K562 (cell line): ENCODE data around the gene SLC29A2. TPM values are rescaled to one million over a fixed set of nuclear protein-coding genes. Genes with fewer than 3 reads are reported as not detected.

Experiments used
- ATAC-seq: fragments of 200-7000 bp; cut with Tn5 transposase; 3 replicates; pipeline ENCODE4 v1.9.1; 2020; ENCODE audit warnings: moderate library complexity
- BruUV-seq: library from RNA; stranded (reverse); fragments of 400-500 nt; replicated peaks from 2 replicates; lab custom pipeline; 2021; lab: Mats Ljungman, UMichigan
- CTCF ChIA-PET: fragments of 300-600 bp; formaldehyde crosslinking; extraction: SDS; loops from one replicate; lab custom pipeline; 2021; ENCODE audit warnings: low intra/inter-chr PET ratio; lab: Yijun Ruan, JAX
- POLR2A ChIA-PET: fragments of 300-600, 350-650 bp; sonication (Branson Sonifier 250); formaldehyde crosslinking; extraction: SDS; loops from one replicate; lab custom pipeline; 2021; ENCODE audit warnings: antibody characterized with exemption, inconsistent platforms; lab: Yijun Ruan, JAX
- DNase-seq, 4 experiments: peaks; one replicate each; pipeline versions ENCODE4 v3.0.0 to v3.0.0-alpha.2; 2011 to 2018; ENCODE audit warnings: low spot score in 3 of 4, mixed read lengths in 3 of 4; ENCODE audit errors: extremely low read depth in 1 of 4
- FAIRE-seq: peaks from 2 replicates; lab custom pipeline; 2011; peaks lifted over from hg19 to GRCh38; lab: Jason Lieb, UNC
- H2AFZ ChIP-seq: 2 replicates; pipeline ENCODE4 v1.6.0; 2011; ENCODE audit warnings: low read depth, low read length, control low read depth, inconsistent platforms
- H3K27ac ChIP-seq: fragments of 200-600 bp; 3 replicates; pipeline ENCODE4 v1.8.0; 2011; ENCODE audit warnings: low read depth, mild to moderate bottlenecking, control low read depth, inconsistent platforms, low read length, moderate library complexity, mixed read lengths; ENCODE audit errors: extremely low read depth
- H3K27me3 ChIP-seq, 2 experiments: fragments of 300-600 bp in 1 of 2; 2 replicates in 1 of 2; 3 replicates in 1 of 2; pipeline versions ENCODE4 v1.6.0 to v1.8.0; 2011; ENCODE audit warnings: inconsistent platforms in 2 of 2, low read length in 2 of 2, mild to moderate bottlenecking in 1 of 2, mixed read lengths in 1 of 2, moderate library complexity in 1 of 2; ENCODE audit not compliant: control insufficient read depth in 2 of 2, insufficient read depth in 2 of 2
- H3K36me3 ChIP-seq: fragments of 300-600 bp; 3 replicates; pipeline ENCODE4 v1.8.0; 2011; ENCODE audit warnings: mild to moderate bottlenecking, low read length, inconsistent platforms; ENCODE audit not compliant: control insufficient read depth, insufficient read depth
- H3K4me1 ChIP-seq, 2 experiments: fragments of 200-600 bp in 1 of 2; replicated peaks in 1 of 2; 2 replicates in 1 of 2; 3 replicates in 1 of 2; pipeline versions ENCODE4 v1.5.1 to v1.8.0; 2011; ENCODE audit warnings: inconsistent platforms in 2 of 2, low read length in 2 of 2, mild to moderate bottlenecking in 1 of 2, mixed read lengths in 1 of 2, moderate library complexity in 1 of 2; ENCODE audit not compliant: control insufficient read depth in 2 of 2, insufficient read depth in 2 of 2
- H3K4me2 ChIP-seq: 2 replicates; pipeline ENCODE4 v1.6.1; 2011; ENCODE audit warnings: low read length, control low read depth, inconsistent platforms, mixed read lengths; ENCODE audit not compliant: insufficient read depth
- H3K4me3 ChIP-seq: fragments of 200-600 bp; sonication (generic), shearing (Covaris generic); 2 replicates; pipeline ENCODE4 v1.5.1; 2016; ENCODE audit warnings: control low read depth, inconsistent platforms
- H3K79me2 ChIP-seq: fragments of 200-600 bp; 3 replicates; pipeline ENCODE4 v1.8.0; 2011; ENCODE audit warnings: low read length, inconsistent platforms; ENCODE audit not compliant: control insufficient read depth, insufficient read depth
- H3K9ac ChIP-seq, 2 experiments: 2 replicates each; pipeline versions ENCODE4 v1.6.0 to v1.6.1; 2011; ENCODE audit warnings: low read depth in 2 of 2, low read length in 2 of 2, control low read depth in 1 of 2, inconsistent platforms in 1 of 2, mild to moderate bottlenecking in 1 of 2, mixed read lengths in 1 of 2; ENCODE audit not compliant: insufficient read depth in 1 of 2
- H3K9me1 ChIP-seq: one replicate; pipeline ENCODE4 v1.6.0; 2011; ENCODE audit warnings: inconsistent platforms, mild to moderate bottlenecking, low read length, moderate library complexity; ENCODE audit not compliant: control insufficient read depth, insufficient read depth
- H3K9me3 ChIP-seq: replicated peaks from 2 replicates; pipeline ENCODE4 v1.5.1; 2011; ENCODE audit warnings: low read depth, low read length, inconsistent platforms; ENCODE audit not compliant: control insufficient read depth, insufficient read depth
- H4K20me1 ChIP-seq: replicated peaks from 2 replicates; pipeline ENCODE4 v1.6.1; 2011; ENCODE audit warnings: low read length, inconsistent platforms, mixed read lengths; ENCODE audit not compliant: control insufficient read depth, insufficient read depth
- BCOR ChIP-seq: fragments of 450-650 bp; IDR thresholded peaks from 2 replicates; pipeline ENCODE4 v1.6.1; 2016
- ESRRB ChIP-seq: fragments of 250-450 bp; sonication (Bioruptor Pico); IDR thresholded peaks from 2 replicates; pipeline ENCODE4 v1.5.0; 2020; ENCODE audit warnings: mild to moderate bottlenecking, moderate library complexity, borderline replicate concordance
- HDAC8 ChIP-seq: fragments of 450-650 bp; IDR thresholded peaks from 2 replicates; pipeline ENCODE4 v1.6.1; 2016; ENCODE audit warnings: mild to moderate bottlenecking, missing genetic modification characterization, moderate library complexity, missing compliant biosample characterization
- MCM5 ChIP-seq: fragments of 450-650 bp; IDR thresholded peaks from 2 replicates; pipeline ENCODE4 v1.6.1; 2016; ENCODE audit warnings: low read depth
- NELFE ChIP-seq: IDR thresholded peaks from 2 replicates; pipeline ENCODE4 v1.6.1; 2011; ENCODE audit warnings: mild to moderate bottlenecking; ENCODE audit not compliant: insufficient read depth, insufficient read length
- SETDB1 ChIP-seq: IDR thresholded peaks from one replicate; pipeline ENCODE4 v1.6.1; 2012; ENCODE audit warnings: low read length, control low read depth, inconsistent platforms
- SMARCE1 ChIP-seq: fragments of 450-650 bp; IDR thresholded peaks from 2 replicates; pipeline ENCODE4 v1.7.1; 2016; ENCODE audit warnings: mild to moderate bottlenecking
- TCFL5 ChIP-seq: fragments of 250-450 bp; sonication (Bioruptor Pico); conservative IDR thresholded peaks from 2 replicates; pipeline ENCODE4 v1.6.1; 2021; ENCODE audit warnings: mild to moderate bottlenecking, moderate library complexity, matching md5 sums
- TFE3 ChIP-seq: fragments of 450-650 bp; formaldehyde crosslinking; IDR thresholded peaks from 2 replicates; pipeline ENCODE4 v1.4.0; 2020; ENCODE audit warnings: mild to moderate bottlenecking, mixed read lengths
- TSC22D4 ChIP-seq: fragments of 450-650 bp; IDR thresholded peaks from 2 replicates; pipeline ENCODE4 v1.6.1; 2016; ENCODE audit warnings: missing genetic modification characterization, missing biosample characterization, control low read depth
- ZC3H11A ChIP-seq: IDR thresholded peaks from 2 replicates; pipeline ENCODE4 v1.6.1; 2012; ENCODE audit warnings: low read depth, low read length, improper control_type of control experiment
- ZNF695 ChIP-seq: fragments of 450-650 bp; formaldehyde crosslinking; IDR thresholded peaks from 2 replicates; pipeline ENCODE4 v1.4.0; 2020; ENCODE audit warnings: mild to moderate bottlenecking, moderate library complexity
- WGBS: fragments of 100-300 bp; shearing (Covaris generic); methylation state at CpG from one replicate; pipeline ENCODE4 v1.1.6; 2016; ENCODE audit warnings: low coverage, mixed read lengths; ENCODE audit not compliant: insufficient coverage; ENCODE audit errors: missing lambda C conversion rate; 5-methylcytosine and 5-hydroxymethylcytosine counted together
- in situ Hi-C: fragments of 300-500 bp; cut with MboI; formaldehyde crosslinking; loops from 4 replicates; pipeline ENCODE4 v1.15.0; 2018; ENCODE audit warnings: inconsistent platforms, mixed read lengths
- intact Hi-C: fragments of 100-400 bp; cut with micrococcal nuclease; formaldehyde crosslinking; loops from 2 replicates; pipeline ENCODE4 v1.14.2; 2022
- polyA plus RNA-seq, 8 experiments: library from polyadenylated mRNA; depleted of rRNA in 4 of 8; stranded (reverse) in 5 of 8; unstranded in 3 of 8; fragments of >200 nt; fragmentation: Nextera tagmentation in 2 of 8; fragmentation: Illumina TruSeq in 1 of 8; extraction: Ambion mirVana in 2 of 8; extraction: Trizol in 1 of 8; gene quantifications; 2 replicates each; pipeline versions ENCODE4 v1.2.1 to v1.2.3, GENCODE V29; 2011 to 2014; ENCODE audit warnings: inconsistent platforms in 1 of 8, missing spikeins in 1 of 8
- total RNA-seq, 7 experiments: library from RNA; depleted of rRNA in 6 of 7; stranded (reverse); fragments of >200 nt in 6 of 7; fragmentation: Illumina TruSeq in 2 of 7; extraction: Trizol in 2 of 7; gene quantifications; 2 replicates each; pipeline versions ENCODE4 v1.2.1 to v1.2.3, GENCODE V29; 2011 to 2021; ENCODE audit warnings: low replicate concordance in 1 of 7
- TF ChIP-seq, protein P1 (sequence below): fragments of 250-450 bp; sonication (Bioruptor Pico); IDR thresholded peaks from 2 replicates; pipeline ENCODE4 v1.4.0; 2020
- TF ChIP-seq, protein P2 (sequence below): fragments of 250-450 bp; sonication (Bioruptor Pico); IDR thresholded peaks from 2 replicates; pipeline ENCODE4 v1.5.1; 2021; ENCODE audit warnings: mild to moderate bottlenecking

SLC29A2 gene
- total and polyA plus RNA-seq, 9 of the 15 experiments (the other 6 are each of a cell fraction or from before 2014, with no cell fraction given) = 2.4 to 48.6 (median 14.2) TPM

DNA sequence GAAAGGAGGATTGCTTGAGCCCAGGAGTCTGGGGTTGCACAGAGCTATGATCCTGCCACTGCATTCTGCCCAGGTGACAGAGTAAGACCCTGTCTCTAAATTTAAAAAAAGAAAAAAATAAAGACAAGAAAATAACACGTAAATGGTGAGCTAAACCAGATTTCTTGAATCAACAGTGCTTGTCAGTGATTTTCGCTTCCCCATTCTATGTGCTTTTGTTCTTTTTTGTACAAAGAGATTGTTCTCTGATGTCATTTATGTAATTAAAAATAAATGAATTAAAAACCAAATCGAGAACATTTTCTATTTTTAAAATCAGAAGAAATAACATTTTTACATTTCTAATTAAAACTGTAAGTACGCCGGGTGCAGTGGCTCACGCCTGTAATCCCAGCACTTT, 19.8 kb upstream of the SLC29A2 start:
- in situ Hi-C loops = no loop called here
- Histone ChIP-seq H2AFZ (no peak overlapping the region), H3K9me3 (no peaks in the 10 kb centered on the region)
- no peak for TF ChIP-seq TSC22D4 (tag)
- no peak for TF ChIP-seq NELFE
- TF ChIP-seq, protein P1, sequence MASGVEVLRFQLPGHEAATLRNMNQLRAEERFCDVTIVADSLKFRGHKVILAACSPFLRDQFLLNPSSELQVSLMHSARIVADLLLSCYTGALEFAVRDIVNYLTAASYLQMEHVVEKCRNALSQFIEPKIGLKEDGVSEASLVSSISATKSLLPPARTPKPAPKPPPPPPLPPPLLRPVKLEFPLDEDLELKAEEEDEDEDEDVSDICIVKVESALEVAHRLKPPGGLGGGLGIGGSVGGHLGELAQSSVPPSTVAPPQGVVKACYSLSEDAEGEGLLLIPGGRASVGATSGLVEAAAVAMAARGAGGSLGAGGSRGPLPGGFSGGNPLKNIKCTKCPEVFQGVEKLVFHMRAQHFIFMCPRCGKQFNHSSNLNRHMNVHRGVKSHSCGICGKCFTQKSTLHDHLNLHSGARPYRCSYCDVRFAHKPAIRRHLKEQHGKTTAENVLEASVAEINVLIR (CRISPR knock-in tag) = no peak
- TF ChIP-seq TCFL5 (CRISPR knock-in tag) = no peak
- TF ChIP-seq SMARCE1 = no peak
- TF ChIP-seq MCM5 = no peak
- TF ChIP-seq SETDB1 = no peak
- no peak for TF ChIP-seq ZNF695 (CRISPR knock-in tag)
- TF ChIP-seq ESRRB (CRISPR knock-in tag) = no peak
- TF ChIP-seq BCOR = no peak
- TF ChIP-seq, protein P2, sequence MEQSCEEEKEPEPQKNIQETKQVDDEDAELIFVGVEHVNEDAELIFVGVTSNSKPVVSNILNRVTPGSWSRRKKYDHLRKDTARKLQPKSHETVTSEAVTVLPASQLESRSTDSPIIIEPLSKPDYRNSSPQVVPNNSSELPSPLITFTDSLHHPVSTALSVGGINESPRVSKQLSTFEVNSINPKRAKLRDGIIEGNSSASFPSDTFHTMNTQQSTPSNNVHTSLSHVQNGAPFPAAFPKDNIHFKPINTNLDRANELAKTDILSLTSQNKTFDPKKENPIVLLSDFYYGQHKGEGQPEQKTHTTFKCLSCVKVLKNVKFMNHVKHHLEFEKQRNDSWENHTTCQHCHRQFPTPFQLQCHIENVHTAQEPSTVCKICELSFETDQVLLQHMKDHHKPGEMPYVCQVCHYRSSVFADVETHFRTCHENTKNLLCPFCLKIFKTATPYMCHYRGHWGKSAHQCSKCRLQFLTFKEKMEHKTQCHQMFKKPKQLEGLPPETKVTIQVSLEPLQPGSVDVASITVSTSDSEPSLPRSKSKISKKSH (CRISPR knock-in tag) = no peak
- no peak for TF ChIP-seq TFE3 (CRISPR knock-in tag)
- no peak for TF ChIP-seq ZC3H11A
- TF ChIP-seq HDAC8 (tag) = no peak
- TF ChIP-seq, all 486 proteins: peak for 0
- POLR2A ChIA-PET = no interaction called here
- Histone ChIP-seq H3K36me3 (no peaks in the 10 kb centered on the region), H3K4me2 (no peak overlapping the region), H3K27ac (no peak overlapping the region), H3K4me3 (no peak overlapping the region), H3K9me1 (no peaks in the 10 kb centered on the region), H3K9ac (no peak overlapping the region), H3K27me3 (peaks cover 7 to 11% of the 10 kb centered on the region in 2 experiments; a peak in 3 of 5 replicates), H4K20me1 (no peaks in the 10 kb centered on the region), H3K4me1 (no peaks in the 10 kb centered on the region; a peak in 2 of 5 replicates), H3K79me2 (no peaks in the 10 kb centered on the region)
- no peak for ATAC-seq
- BruUV-seq = no TSS peak
- intact Hi-C loops = no loop called here
- no peak for DNase-seq
- WGBS = 8% methylated on average over 6 of the region's 6 CpGs
- no peak for FAIRE-seq
- CTCF ChIA-PET = interaction anchor here (1.2 kb wide), 1 partner anchor 17 kb away, joined by 5 read pairs; no protein-coding TSS in a partner anchor
